COR-L47 (cell line): ENCODE measurements around the gene CDC42EP1.

Experiments used
- DNase-seq: peaks from one replicate; lab custom pipeline; 2025; lab: John Stamatoyannopoulos, UW

The CDC42EP1 gene

GRCh38 chr22:37616201-37617083 lies 56.2 kb downstream of the CDC42EP1 start:
- no peak for DNase-seq

- no peak for DNase-seq
Observed at GRCh38 chr22:37617431-37617830, 57.2 kb downstream of the CDC42EP1 start.

DNA sequence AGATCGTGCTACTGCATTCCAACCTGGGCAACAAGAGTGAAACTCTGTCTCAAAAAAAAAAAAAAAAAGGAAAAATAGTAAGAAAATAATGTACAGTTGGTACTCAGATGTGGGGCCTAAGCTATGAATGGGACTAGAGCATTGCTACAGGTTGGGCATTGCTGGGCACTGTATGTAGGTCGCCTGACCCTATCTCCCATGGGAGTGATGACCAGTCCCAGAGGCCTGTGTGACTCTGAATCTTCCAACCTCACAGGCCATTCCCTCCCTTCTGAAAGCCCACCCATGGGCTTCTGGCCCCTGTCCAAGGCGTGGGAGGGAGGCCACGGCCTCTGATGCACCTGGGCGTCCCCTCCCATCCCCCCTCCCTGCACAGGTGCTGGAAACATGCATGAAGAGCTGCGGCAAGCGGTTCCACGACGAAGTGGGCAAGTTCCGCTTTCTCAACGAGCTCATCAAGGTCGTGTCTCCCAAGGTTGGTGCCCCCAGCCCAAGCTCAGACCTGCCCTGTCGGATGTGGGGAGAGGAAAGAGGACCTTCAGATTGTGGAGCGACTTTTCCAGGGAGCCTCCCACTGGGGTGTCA lies 57.9 kb downstream of the CDC42EP1 start:
- DNase-seq = no peak

GRCh38 chr22:37618674-37619073 lies 58.4 kb downstream of the CDC42EP1 start:
- no peak for DNase-seq
